Fibroblast of lung (primary cell): Measurements from ENCODE around the gene FSTL4. TPM values are rescaled to one million over a fixed set of nuclear protein-coding genes. Genes with fewer than 3 reads are reported as not detected.

Experiments used
- DNase-seq, 2 donors: peaks; one replicate each; pipeline versions ENCODE4 v3.0.0 to v3.0.0-alpha.2; 2010; ENCODE audit warnings: low read depth in 2 of 2
- H2AFZ ChIP-seq: 2 replicates; pipeline ENCODE4 v1.5.1; 2012; ENCODE audit warnings: low read length, control low read depth, inconsistent platforms
- H3K27ac ChIP-seq: 2 replicates; pipeline ENCODE4 v1.5.1; 2011; ENCODE audit warnings: low read length, control low read depth; ENCODE audit not compliant: insufficient read depth
- H3K27me3 ChIP-seq: 2 replicates; pipeline ENCODE4 v1.5.1; 2011; ENCODE audit warnings: mild to moderate bottlenecking, low read length; ENCODE audit not compliant: control insufficient read depth, insufficient read depth
- H3K36me3 ChIP-seq: 2 replicates; pipeline ENCODE4 v1.5.1; 2011; ENCODE audit warnings: low read length; ENCODE audit not compliant: control insufficient read depth, insufficient read depth
- H3K4me1 ChIP-seq: 2 replicates; pipeline ENCODE4 v1.5.1; 2011; ENCODE audit warnings: low read length; ENCODE audit not compliant: control insufficient read depth, insufficient read depth; ENCODE audit errors: extremely low read depth
- H3K4me2 ChIP-seq: 2 replicates; pipeline ENCODE4 v1.5.1; 2011; ENCODE audit warnings: low read length, control low read depth; ENCODE audit not compliant: insufficient read depth; ENCODE audit errors: extremely low read depth
- H3K4me3 ChIP-seq, 4 experiments: fragments of 200-600 bp in 1 of 4; sonication (generic) in 1 of 4; replicated peaks in 1 of 4; 2 replicates each; pipeline ENCODE4 v1.5.1; 2011 to 2016; ENCODE audit warnings: low read length in 4 of 4, low read depth in 3 of 4, mild to moderate bottlenecking in 3 of 4, control low read depth in 2 of 4, inconsistent platforms in 1 of 4, mixed read lengths in 1 of 4; ENCODE audit not compliant: insufficient read depth in 1 of 4; ENCODE audit errors: control extremely low read depth in 1 of 4
- H3K79me2 ChIP-seq: 2 replicates; pipeline ENCODE4 v1.5.1; 2012; ENCODE audit warnings: mild to moderate bottlenecking, low read length, inconsistent platforms; ENCODE audit not compliant: control insufficient read depth, insufficient read depth
- H3K9ac ChIP-seq: 2 replicates; pipeline ENCODE4 v1.5.1; 2011; ENCODE audit warnings: mild to moderate bottlenecking, low read length, control low read depth; ENCODE audit not compliant: insufficient read depth
- H3K9me3 ChIP-seq: 2 replicates; pipeline ENCODE4 v1.5.1; 2012; ENCODE audit warnings: low read depth, low read length; ENCODE audit not compliant: control insufficient read depth, insufficient read depth
- H4K20me1 ChIP-seq: 2 replicates; pipeline ENCODE4 v1.5.1; 2011; ENCODE audit warnings: low read length; ENCODE audit not compliant: control insufficient read depth, insufficient read depth; ENCODE audit errors: extremely low read depth
- EZH2 ChIP-seq: IDR thresholded peaks from 2 replicates; pipeline ENCODE4 v1.5.1; 2012; ENCODE audit warnings: low read length, control low read depth, mild to moderate bottlenecking; ENCODE audit errors: missing control alignments
- polyA plus RNA-seq, 2 donors: library from polyadenylated mRNA; depleted of rRNA in 1 of 2; stranded (reverse) in 1 of 2; unstranded in 1 of 2; fragments of >200 nt; gene quantifications; 2 replicates each; pipeline ENCODE4 v1.2.1, GENCODE V29; 2011 to 2012; ENCODE audit warnings: missing spikeins in 1 of 2
- total RNA-seq: library from RNA; depleted of rRNA; stranded (reverse); fragments of >200 nt; gene quantifications from 2 replicates; pipeline ENCODE4 v1.2.1, GENCODE V29; 2014
- TF ChIP-seq, protein P1 (sequence below), 2 donors: IDR thresholded peaks in 1 of 2; conservative IDR thresholded peaks in 1 of 2; 1 replicate in 1 of 2; 2 replicates in 1 of 2; pipeline ENCODE4 v1.5.1; 2011 to 2012; ENCODE audit warnings: low read length in 2 of 2, control low read depth in 1 of 2, inconsistent platforms in 1 of 2, low read depth in 1 of 2, mild to moderate bottlenecking in 1 of 2

Gene FSTL4
- total and polyA plus RNA-seq, 2 donors (not counting 1 experiment from before 2014, with no cell fraction given), result 0.17 to 0.33 TPM

GRCh38 chr5:133236541-133236951, 375.8 kb downstream of the FSTL4 start:
- TF ChIP-seq, protein P1, sequence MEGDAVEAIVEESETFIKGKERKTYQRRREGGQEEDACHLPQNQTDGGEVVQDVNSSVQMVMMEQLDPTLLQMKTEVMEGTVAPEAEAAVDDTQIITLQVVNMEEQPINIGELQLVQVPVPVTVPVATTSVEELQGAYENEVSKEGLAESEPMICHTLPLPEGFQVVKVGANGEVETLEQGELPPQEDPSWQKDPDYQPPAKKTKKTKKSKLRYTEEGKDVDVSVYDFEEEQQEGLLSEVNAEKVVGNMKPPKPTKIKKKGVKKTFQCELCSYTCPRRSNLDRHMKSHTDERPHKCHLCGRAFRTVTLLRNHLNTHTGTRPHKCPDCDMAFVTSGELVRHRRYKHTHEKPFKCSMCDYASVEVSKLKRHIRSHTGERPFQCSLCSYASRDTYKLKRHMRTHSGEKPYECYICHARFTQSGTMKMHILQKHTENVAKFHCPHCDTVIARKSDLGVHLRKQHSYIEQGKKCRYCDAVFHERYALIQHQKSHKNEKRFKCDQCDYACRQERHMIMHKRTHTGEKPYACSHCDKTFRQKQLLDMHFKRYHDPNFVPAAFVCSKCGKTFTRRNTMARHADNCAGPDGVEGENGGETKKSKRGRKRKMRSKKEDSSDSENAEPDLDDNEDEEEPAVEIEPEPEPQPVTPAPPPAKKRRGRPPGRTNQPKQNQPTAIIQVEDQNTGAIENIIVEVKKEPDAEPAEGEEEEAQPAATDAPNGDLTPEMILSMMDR (conservative IDR thresholded peaks at IDR 0.05 in 1 of 2, IDR thresholded peaks at IDR 0.05 in 1 of 2; ENCODE audit: low read depth in 1 of 2, low read length in 2 of 2), result no peak
- no peak for TF ChIP-seq EZH2
- Histone ChIP-seq H3K4me1 (peaks cover 2% of the 10 kb centered on the region), H3K9me3 (no peaks in the 10 kb centered on the region), H3K79me2 (no peaks in the 10 kb centered on the region), H3K27me3 (no peaks in the 10 kb centered on the region), H2AFZ (no peak overlapping the region), H3K4me3 (no peak overlapping the region), H3K27ac (no peak overlapping the region), H3K4me2 (no peak overlapping the region), H3K9ac (no peak overlapping the region), H3K36me3 (no peaks in the 10 kb centered on the region), H4K20me1 (no peaks in the 10 kb centered on the region)
- DNase-seq, result no peak

- no peaks in the 10 kb centered on the region for H3K4me1 ChIP-seq
- no peaks in the 10 kb centered on the region for H3K36me3 ChIP-seq
- no peaks in the 10 kb centered on the region for H3K79me2 ChIP-seq
- no peak overlapping the region for H2AFZ ChIP-seq
- H3K27ac ChIP-seq, result no peak overlapping the region
- H3K4me3 ChIP-seq, result no peak overlapping the region
- DNase-seq, result no peak
- TF ChIP-seq, protein P1 (conservative IDR thresholded peaks at IDR 0.05 in 1 of 2, IDR thresholded peaks at IDR 0.05 in 1 of 2; ENCODE audit: low read depth in 1 of 2, low read length in 2 of 2), result no peak
- TF ChIP-seq EZH2, result no peak
- H3K4me2 ChIP-seq, result no peak overlapping the region
- H3K9ac ChIP-seq, result no peak overlapping the region
- no peaks in the 10 kb centered on the region for H3K9me3 ChIP-seq
- H3K27me3 ChIP-seq, result no peaks in the 10 kb centered on the region
- no peaks in the 10 kb centered on the region for H4K20me1 ChIP-seq
These were observed 376.5 kb downstream of the FSTL4 start for GRCh38 chr5:133235696-133236426.

DNA sequence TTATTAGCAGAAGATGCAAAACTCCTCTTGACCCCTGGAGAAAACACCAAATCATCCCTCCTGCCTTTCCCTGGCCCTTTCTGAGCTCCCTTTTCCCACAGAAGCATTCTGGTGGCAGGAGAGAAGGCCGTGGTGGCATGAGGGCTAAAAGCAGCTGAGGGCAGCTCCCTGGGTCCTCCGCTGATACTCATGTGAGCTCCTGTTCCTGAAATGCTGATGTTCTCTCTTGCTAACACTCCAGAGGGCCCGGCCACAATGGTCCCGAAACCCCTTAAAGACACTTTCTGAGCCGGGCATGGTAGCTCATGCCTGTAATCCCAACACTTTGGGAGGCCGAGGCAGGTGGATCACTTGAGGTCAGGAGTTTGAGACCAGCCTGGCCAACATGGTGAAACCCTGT, 377.4 kb downstream of the FSTL4 start:
- Histone ChIP-seq H3K9me3 (no peaks in the 10 kb centered on the region), H3K36me3 (no peaks in the 10 kb centered on the region), H3K79me2 (no peaks in the 10 kb centered on the region), H3K27ac (no peak overlapping the region), H2AFZ (no peak overlapping the region), H3K4me3 (no peak overlapping the region), H3K27me3 (no peaks in the 10 kb centered on the region), H3K4me2 (no peak overlapping the region), H3K4me1 (no peaks in the 10 kb centered on the region), H3K9ac (no peak overlapping the region), H4K20me1 (no peaks in the 10 kb centered on the region)
- TF ChIP-seq EZH2, result no peak
- TF ChIP-seq, protein P1 (conservative IDR thresholded peaks at IDR 0.05 in 1 of 2, IDR thresholded peaks at IDR 0.05 in 1 of 2; ENCODE audit: low read depth in 1 of 2, low read length in 2 of 2), result no peak
- DNase-seq, result no peak
